GM19395 (cell line): ENCODE data around the gene KCNAB2.

ENCODE experiments used
- ATAC-seq: cut with Tn5 transposase; IDR thresholded peaks from one replicate; pipeline ENCODE4 v1.9.1; 2021; ENCODE audit warnings: mild to moderate bottlenecking, moderate library complexity; ENCODE audit not compliant: unreplicated experiment

KCNAB2 gene

DNA sequence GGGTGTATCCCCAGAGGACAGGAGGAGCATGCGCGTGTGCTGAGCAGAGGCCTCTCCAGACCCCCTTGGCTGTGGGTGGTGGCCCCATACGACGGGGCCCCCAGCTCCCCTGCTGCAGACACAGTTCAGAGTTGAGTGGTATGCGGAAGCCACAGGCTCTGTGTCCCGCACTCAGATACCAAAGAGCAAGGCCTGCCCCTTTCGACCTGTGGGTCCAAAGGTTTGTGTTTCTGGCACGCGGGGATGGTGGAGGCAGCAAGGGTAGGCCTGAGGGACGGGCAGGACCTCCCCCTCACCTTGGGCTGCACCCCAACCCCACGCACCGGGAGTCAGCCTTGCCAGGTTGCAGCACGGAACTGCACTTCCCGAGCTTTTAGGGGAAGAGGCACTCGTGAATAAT is at the start of gene KCNAB2:
Gene KCNAB2, plus strand, starts transcription at position 328 of the 400 bp plus-strand sequence. CDS start 5,649 bp downstream, outside the sequence.
- no peak for ATAC-seq

GRCh38 chr1:5996641-5997270 is 48.9 kb upstream of the KCNAB2 start:
- ATAC-seq, result no peak

- no peak for ATAC-seq
Measured at GRCh38 chr1:5997316-5997715, 48.4 kb upstream of the KCNAB2 start.

DNA sequence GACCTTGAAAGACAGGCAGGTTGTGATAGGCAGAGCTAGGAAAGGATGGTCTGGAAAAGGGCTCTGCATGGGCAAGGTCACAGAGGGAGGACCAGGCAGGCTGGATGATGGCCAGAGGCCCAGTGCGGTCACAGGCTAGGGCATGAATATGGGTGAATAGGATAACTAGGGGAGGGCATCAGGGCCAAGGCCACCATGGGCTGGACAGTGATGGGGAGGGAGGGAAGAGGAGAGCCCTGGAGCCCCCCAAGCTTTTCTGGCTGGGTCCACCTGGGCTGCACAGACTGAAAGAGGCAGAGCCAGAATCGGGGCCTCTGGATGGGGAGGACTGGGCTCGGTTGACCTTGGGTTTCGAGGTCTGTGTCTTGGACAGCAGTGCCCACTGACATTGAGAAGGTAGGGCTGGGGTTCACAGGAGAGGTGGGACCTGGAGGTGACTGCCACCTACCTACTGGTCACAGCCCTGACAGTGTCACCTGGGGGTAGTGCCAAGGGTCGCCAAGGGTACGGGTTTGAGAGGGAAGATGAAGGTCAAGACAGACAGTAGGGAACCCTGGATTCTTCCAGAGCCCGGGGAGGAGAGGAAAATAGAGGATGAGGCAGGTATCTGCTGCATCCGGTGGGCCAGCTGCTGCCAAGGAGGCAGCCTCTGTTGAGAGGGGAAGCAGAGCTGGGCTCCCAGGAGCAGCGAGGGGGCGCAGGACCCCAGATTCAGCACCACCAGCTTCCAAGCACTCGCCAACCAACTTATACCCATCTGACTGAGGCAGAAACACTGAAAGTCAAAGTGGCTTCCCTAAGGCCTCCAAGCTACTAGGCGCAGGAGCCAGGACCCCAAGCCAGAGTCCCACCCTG is 47.4 kb upstream of the KCNAB2 start:
- ATAC-seq, result no peak

DNA sequence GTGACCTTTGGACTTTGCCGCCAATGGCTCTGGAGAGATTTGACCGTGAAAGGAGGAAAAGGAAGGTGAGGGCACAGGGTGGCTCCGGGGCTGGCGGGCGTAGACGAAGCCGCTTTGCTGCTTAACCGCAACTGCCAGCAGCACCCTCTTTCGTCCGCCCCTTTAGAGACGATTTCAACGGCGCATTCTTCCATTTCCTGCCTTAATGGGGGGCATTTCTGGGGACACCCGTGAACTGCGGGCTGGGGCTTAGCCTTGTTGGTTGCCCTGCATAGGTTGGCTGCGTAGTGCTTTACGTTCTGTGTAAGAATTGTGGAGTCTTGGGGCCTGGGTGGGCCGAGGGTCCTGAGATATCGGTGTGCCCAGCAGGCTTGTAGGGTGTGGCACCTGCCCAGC is 46.8 kb upstream of the KCNAB2 start:
- no peak for ATAC-seq

GRCh38 chr1:5999711-6000443 is 45.8 kb upstream of the KCNAB2 start:
- no peak for ATAC-seq

DNA sequence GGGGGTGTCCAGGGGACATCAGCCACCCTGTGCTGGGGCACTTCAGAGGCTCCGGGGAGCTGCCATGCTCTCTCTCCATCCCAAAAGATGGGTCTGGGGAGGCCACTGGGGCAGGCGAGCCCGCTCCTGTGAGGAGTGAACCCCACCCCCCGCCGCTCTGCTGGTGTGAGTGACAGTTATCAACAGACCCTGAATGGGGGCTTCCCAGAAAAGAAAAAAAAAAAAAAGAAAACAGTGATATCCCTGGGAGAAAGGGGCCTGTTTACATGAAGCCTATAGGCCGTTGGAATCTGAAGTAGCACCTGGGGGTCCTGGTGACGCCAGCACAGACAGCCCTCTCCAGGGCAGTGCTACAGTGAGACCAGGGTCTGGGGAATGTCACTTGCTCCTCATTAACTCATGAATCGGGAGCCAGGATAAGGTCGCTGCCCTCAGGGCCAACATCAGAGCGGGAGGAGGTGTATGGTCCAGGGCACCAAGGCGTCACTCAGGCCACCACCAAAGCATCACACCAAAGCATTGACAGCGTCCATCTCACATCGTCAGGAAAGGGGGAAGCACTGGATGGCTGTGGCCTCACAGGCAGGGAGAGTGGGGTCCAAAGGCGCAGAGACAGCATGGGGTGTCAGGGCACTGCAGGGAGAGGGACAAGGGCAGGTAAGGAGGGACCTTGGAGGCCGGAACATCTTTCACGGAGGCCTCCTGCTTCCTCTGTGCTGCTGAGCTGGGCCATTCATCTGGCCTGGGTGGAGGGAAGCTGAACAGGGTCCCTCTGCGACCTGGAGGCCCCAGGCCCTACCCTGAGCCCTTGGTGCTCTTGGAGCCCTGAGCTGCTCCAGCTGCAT is 45.0 kb upstream of the KCNAB2 start:
- no peak for ATAC-seq

DNA sequence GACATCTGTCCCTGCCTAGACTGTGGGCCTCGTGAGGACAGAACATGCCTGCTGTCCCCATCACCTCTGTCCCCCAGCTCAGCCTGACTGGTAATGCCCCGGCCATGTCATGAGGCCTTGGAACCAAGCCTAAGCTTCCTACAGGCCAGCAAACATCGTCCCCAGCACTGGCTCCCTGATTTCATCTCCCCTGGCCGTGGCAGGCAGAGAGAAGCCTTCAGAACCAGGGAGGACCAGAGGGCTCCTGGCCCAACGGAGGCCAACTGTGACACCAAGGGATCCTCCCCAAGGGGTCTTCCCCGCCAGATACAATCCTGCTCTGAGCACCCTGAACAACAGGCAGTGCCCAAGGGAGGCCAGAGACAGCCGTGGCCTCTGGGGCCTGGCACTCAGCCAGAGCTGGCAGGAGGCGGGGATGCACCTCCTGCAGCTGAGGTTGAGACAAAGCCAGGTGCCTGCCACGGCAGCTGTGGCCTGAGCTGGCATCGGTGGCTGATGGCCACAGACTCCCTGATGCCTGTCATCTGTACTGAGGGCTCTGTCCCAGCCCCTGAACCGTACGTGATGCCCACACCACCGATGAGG is 43.6 kb upstream of the KCNAB2 start:
- ATAC-seq, result no peak

- no peak for ATAC-seq
Measured at GRCh38 chr1:6002714-6003501, 42.8 kb upstream of the KCNAB2 start.

GRCh38 chr1:6003568-6004411 is 41.9 kb upstream of the KCNAB2 start:
- no peak for ATAC-seq

DNA sequence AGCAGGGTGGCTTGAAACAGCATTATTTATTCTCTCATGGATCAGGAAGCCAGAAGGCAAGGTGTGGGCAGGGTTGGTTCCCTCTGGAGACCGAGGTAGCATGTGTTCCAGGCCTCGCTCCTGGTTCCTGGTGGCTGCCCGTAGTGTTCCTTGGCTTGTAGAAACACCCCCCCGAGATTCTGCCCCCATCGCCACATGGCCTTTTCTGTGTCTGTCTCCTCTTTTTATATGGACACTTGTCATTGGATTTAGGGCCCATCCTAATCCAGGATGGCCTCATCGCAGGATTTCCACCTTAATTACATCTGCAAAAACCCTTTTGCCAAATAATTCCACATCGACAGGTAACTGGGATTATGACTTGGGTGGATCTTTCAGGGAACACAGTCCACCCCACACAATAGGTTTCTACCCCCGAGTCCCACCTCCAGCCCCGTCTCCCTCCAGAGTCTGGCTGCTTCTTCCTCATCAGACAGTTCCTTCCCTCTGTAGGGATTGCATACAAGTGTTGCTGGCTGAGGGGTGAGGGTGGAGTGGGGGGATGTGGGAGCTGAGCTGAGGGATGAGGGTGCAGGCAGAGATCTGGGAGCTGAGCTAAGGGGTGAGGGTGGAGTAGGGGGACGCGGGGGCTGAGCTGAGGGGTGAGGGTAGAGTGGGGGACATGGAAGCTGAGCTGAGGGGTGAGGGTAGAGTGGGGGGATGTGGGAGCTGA is 41.1 kb upstream of the KCNAB2 start:
- ATAC-seq, result no peak

DNA sequence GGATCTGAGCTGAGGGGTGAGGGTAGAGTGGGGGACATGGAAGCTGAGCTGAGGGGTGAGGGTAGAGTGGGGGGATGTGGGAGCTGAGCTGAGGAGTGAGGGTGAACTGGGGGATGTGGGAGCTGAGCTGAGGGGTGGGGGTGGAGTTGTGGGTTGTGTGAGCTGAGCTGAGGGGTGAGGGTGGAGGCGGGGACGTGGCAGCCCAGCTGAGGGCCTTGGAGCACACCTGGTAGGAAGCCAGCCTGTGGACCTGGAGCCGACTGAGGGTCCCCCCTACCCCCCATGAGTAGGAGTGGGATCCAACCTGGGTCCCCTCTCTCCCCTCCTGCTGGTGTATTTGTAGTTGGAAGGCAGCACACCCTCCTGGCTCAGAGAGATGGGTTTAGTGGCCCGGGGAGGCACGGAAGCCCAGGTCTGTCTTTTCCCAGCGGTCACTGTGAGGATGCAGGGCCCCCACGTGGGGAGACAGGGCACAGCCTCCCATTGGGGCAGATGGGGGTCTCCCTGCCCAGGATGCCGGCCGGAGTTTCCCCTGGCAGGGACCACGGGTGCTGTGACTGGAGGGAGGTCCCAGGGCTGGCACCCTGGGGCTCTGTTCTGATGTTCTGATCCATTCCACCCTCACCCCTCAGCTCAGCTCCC is 40.3 kb upstream of the KCNAB2 start:
- no peak for ATAC-seq

GRCh38 chr1:6006882-6007281 is 38.8 kb upstream of the KCNAB2 start:
- no peak for ATAC-seq

GRCh38 chr1:6007318-6008083 is 38.2 kb upstream of the KCNAB2 start:
- no peak for ATAC-seq

GRCh38 chr1:6008084-6008415 is 37.6 kb upstream of the KCNAB2 start:
- ATAC-seq, result no peak

DNA sequence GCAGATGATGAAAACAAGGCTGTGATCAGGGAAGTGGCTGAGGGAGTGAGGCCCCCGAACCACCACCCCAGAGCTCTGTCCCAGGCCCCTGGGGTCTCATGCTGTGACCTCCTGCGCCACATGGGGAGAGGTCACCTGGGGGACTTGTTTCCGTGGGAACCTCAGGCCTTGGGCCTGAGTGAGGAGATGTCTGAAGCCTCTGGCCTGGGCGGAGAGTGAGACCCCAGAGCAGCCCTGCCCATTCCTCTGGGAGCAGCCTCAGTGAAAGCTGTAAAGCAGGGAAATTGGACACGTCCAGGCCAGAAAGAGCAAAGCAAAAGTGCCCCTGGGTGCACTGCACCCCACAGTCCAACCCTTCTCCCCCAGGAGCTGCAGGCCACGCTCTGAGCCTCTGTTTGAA is 37.0 kb upstream of the KCNAB2 start:
- ATAC-seq, result no peak
